Activated naive CD8-positive, alpha-beta T cell treated with anti-CD3 and anti-CD28 coated beads, Interleukin-2, amount 50 U/mL, for 24 hours (primary cell): ENCODE measurements around the gene DOCK4.

Experiments used
- ATAC-seq: fragments of 150-1000 bp; cut with Tn5 transposase; one replicate; pipeline ENCODE4 v1.10.0; 2021
- DNase-seq: peaks from one replicate; pipeline ENCODE4 v3.0.0; 2021
- H3K27ac Mint-ChIP-seq: one replicate; pipeline ENCODE4 v1.8.0; 2021; ENCODE audit warnings: mild to moderate bottlenecking, mixed read lengths
- H3K27me3 Mint-ChIP-seq: one replicate; pipeline ENCODE4 v1.8.0; 2021; ENCODE audit warnings: mixed read lengths
- H3K36me3 Mint-ChIP-seq: one replicate; pipeline ENCODE4 v1.8.0; 2021; ENCODE audit warnings: low read depth, mixed read lengths
- H3K4me1 Mint-ChIP-seq: one replicate; pipeline ENCODE4 v1.8.0; 2021; ENCODE audit warnings: mixed read lengths
- H3K4me3 Mint-ChIP-seq: one replicate; pipeline ENCODE4 v1.8.0; 2021; ENCODE audit warnings: mild to moderate bottlenecking, moderate library complexity, mixed read lengths
- H3K9me3 Mint-ChIP-seq: one replicate; pipeline ENCODE4 v1.8.0; 2021; ENCODE audit warnings: mixed read lengths

Gene DOCK4

GRCh38 chr7:112167147-112167546, 39.1 kb downstream of the DOCK4 start:
- ATAC-seq (no peak), DNase-seq (no peak)
- H3K27me3 Mint-ChIP-seq: peaks cover 10% of the 10 kb centered on the region

GRCh38 chr7:112162784-112163506, 43.3 kb downstream of the DOCK4 start:
- no peak overlapping the region for H3K4me3 Mint-ChIP-seq
- DNase-seq (no peak), ATAC-seq (no peak)
- H3K27ac Mint-ChIP-seq: no peak overlapping the region
- no peaks in the 10 kb centered on the region for H3K4me1 Mint-ChIP-seq
- peaks cover 4% of the 10 kb centered on the region for H3K27me3 Mint-ChIP-seq
- H3K36me3 Mint-ChIP-seq: no peaks in the 10 kb centered on the region
- no peaks in the 10 kb centered on the region for H3K9me3 Mint-ChIP-seq

More at GRCh38 chr7:112167147-112167546, 39.1 kb downstream of the DOCK4 start:
- H3K9me3 Mint-ChIP-seq: no peaks in the 10 kb centered on the region
- H3K4me1 Mint-ChIP-seq: no peaks in the 10 kb centered on the region
- H3K4me3 Mint-ChIP-seq: no peak overlapping the region
- H3K27ac Mint-ChIP-seq: no peak overlapping the region
- no peaks in the 10 kb centered on the region for H3K36me3 Mint-ChIP-seq

GRCh38 chr7:112162142-112162766, 43.9 kb downstream of the DOCK4 start:
- Mint-ChIP-seq H3K9me3 (no peaks in the 10 kb centered on the region), H3K36me3 (no peaks in the 10 kb centered on the region), H3K4me1 (no peaks in the 10 kb centered on the region), H3K27ac (no peak overlapping the region), H3K4me3 (no peak overlapping the region), H3K27me3 (peaks cover 4% of the 10 kb centered on the region)
- ATAC-seq (no peak), DNase-seq (no peak)

- H3K4me1 Mint-ChIP-seq: no peaks in the 10 kb centered on the region
- H3K4me3 Mint-ChIP-seq: no peak overlapping the region
- H3K36me3 Mint-ChIP-seq: no peaks in the 10 kb centered on the region
- DNase-seq: no peak
- H3K27me3 Mint-ChIP-seq: peaks cover 4% of the 10 kb centered on the region
- no peaks in the 10 kb centered on the region for H3K9me3 Mint-ChIP-seq
- no peak overlapping the region for H3K27ac Mint-ChIP-seq
- no peak for ATAC-seq
These were observed 44.7 kb downstream of the DOCK4 start for GRCh38 chr7:112161253-112162141.

GRCh38 chr7:112160771-112161150, 45.4 kb downstream of the DOCK4 start:
- H3K27me3 Mint-ChIP-seq: peaks cover 4% of the 10 kb centered on the region
- DNase-seq (no peak), ATAC-seq (no peak)
- no peaks in the 10 kb centered on the region for H3K4me1 Mint-ChIP-seq
- no peak overlapping the region for H3K27ac Mint-ChIP-seq
- H3K36me3 Mint-ChIP-seq: no peaks in the 10 kb centered on the region
- H3K9me3 Mint-ChIP-seq: no peaks in the 10 kb centered on the region
- no peak overlapping the region for H3K4me3 Mint-ChIP-seq

- no peak for DNase-seq
- H3K36me3 Mint-ChIP-seq: no peaks in the 10 kb centered on the region
- H3K27ac Mint-ChIP-seq: no peak overlapping the region
- no peaks in the 10 kb centered on the region for H3K9me3 Mint-ChIP-seq
- H3K27me3 Mint-ChIP-seq: peaks cover 4% of the 10 kb centered on the region
- ATAC-seq: no peak
- no peaks in the 10 kb centered on the region for H3K4me1 Mint-ChIP-seq
- no peak overlapping the region for H3K4me3 Mint-ChIP-seq
These were observed 45.9 kb downstream of the DOCK4 start for GRCh38 chr7:112160130-112160770.

- DNase-seq: no peak
- Mint-ChIP-seq H3K36me3 (no peaks in the 10 kb centered on the region), H3K4me3 (no peak overlapping the region), H3K27me3 (peaks cover 4% of the 10 kb centered on the region), H3K9me3 (no peaks in the 10 kb centered on the region), H3K4me1 (no peaks in the 10 kb centered on the region), H3K27ac (no peak overlapping the region)
- no peak for ATAC-seq
These were observed 46.8 kb downstream of the DOCK4 start for GRCh38 chr7:112159351-112159750.

GRCh38 chr7:112157072-112157471, 49.1 kb downstream of the DOCK4 start:
- no peak for ATAC-seq
- Mint-ChIP-seq H3K27ac (no peak overlapping the region), H3K4me3 (no peak overlapping the region), H3K4me1 (no peaks in the 10 kb centered on the region), H3K27me3 (peaks cover 4% of the 10 kb centered on the region), H3K9me3 (no peaks in the 10 kb centered on the region), H3K36me3 (no peaks in the 10 kb centered on the region)
- no peak for DNase-seq

GRCh38 chr7:112156412-112156811, 49.8 kb downstream of the DOCK4 start:
- ATAC-seq (no peak), DNase-seq (no peak)
- Mint-ChIP-seq H3K4me1 (no peaks in the 10 kb centered on the region), H3K36me3 (no peaks in the 10 kb centered on the region), H3K4me3 (no peak overlapping the region), H3K9me3 (no peaks in the 10 kb centered on the region), H3K27me3 (peaks cover 6% of the 10 kb centered on the region), H3K27ac (no peak overlapping the region)

- ATAC-seq: no peak
- Mint-ChIP-seq H3K36me3 (no peaks in the 10 kb centered on the region), H3K4me3 (no peak overlapping the region), H3K4me1 (no peaks in the 10 kb centered on the region), H3K27ac (no peak overlapping the region), H3K27me3 (peaks cover 7% of the 10 kb centered on the region), H3K9me3 (no peaks in the 10 kb centered on the region)
- no peak for DNase-seq
These were observed 51.5 kb downstream of the DOCK4 start for GRCh38 chr7:112154690-112155089.

- Mint-ChIP-seq H3K27me3 (peaks cover 11% of the 10 kb centered on the region), H3K4me3 (no peak overlapping the region)
These were observed 54.0 kb downstream of the DOCK4 start for GRCh38 chr7:112152186-112152585.

GRCh38 chr7:112150823-112151641, 55.2 kb downstream of the DOCK4 start:
- ATAC-seq: no peak
- H3K27ac Mint-ChIP-seq: no peak overlapping the region
- H3K4me1 Mint-ChIP-seq: no peaks in the 10 kb centered on the region
- no peak overlapping the region for H3K4me3 Mint-ChIP-seq
- H3K36me3 Mint-ChIP-seq: no peaks in the 10 kb centered on the region
- H3K9me3 Mint-ChIP-seq: no peaks in the 10 kb centered on the region
- no peak for DNase-seq
- H3K27me3 Mint-ChIP-seq: peaks cover 11% of the 10 kb centered on the region

More at GRCh38 chr7:112152186-112152585, 54.0 kb downstream of the DOCK4 start:
- no peak overlapping the region for H3K27ac Mint-ChIP-seq
- H3K9me3 Mint-ChIP-seq: no peaks in the 10 kb centered on the region
- ATAC-seq (no peak), DNase-seq (no peak)
- no peaks in the 10 kb centered on the region for H3K4me1 Mint-ChIP-seq
- no peaks in the 10 kb centered on the region for H3K36me3 Mint-ChIP-seq

GRCh38 chr7:112149734-112150133, 56.5 kb downstream of the DOCK4 start:
- ATAC-seq (no peak), DNase-seq (no peak)
- H3K4me3 Mint-ChIP-seq: no peak overlapping the region
- H3K4me1 Mint-ChIP-seq: no peaks in the 10 kb centered on the region
- H3K27ac Mint-ChIP-seq: no peak overlapping the region
- H3K27me3 Mint-ChIP-seq: peaks cover 11% of the 10 kb centered on the region
- H3K9me3 Mint-ChIP-seq: no peaks in the 10 kb centered on the region
- H3K36me3 Mint-ChIP-seq: no peaks in the 10 kb centered on the region
